GM19351 (cell line): ENCODE results near the gene CGRRF1.

Source experiments
- ATAC-seq: cut with Tn5 transposase; IDR thresholded peaks from one replicate; pipeline ENCODE4 v1.9.1; 2021; ENCODE audit warnings: mild to moderate bottlenecking, moderate library complexity; ENCODE audit not compliant: unreplicated experiment

Gene CGRRF1

GRCh38 chr14:54538055-54538454 lies 28.3 kb downstream of the CGRRF1 start:
- ATAC-seq, result no peak

- ATAC-seq, result no peak
Measured at GRCh38 chr14:54547583-54547982, 37.9 kb downstream of the CGRRF1 start.

GRCh38 chr14:54548491-54548890 lies 38.8 kb downstream of the CGRRF1 start:
- no peak for ATAC-seq

- ATAC-seq, result no peak
Measured at GRCh38 chr14:54549862-54550261, 40.2 kb downstream of the CGRRF1 start.

GRCh38 chr14:54550514-54550913 lies 40.8 kb downstream of the CGRRF1 start:
- no peak for ATAC-seq

- no peak for ATAC-seq
Measured at GRCh38 chr14:54554401-54554800, 44.7 kb downstream of the CGRRF1 start.

GRCh38 chr14:54555651-54556050 lies 45.9 kb downstream of the CGRRF1 start:
- ATAC-seq, result no peak

- ATAC-seq, result no peak
Measured at GRCh38 chr14:54556535-54556934, 46.8 kb downstream of the CGRRF1 start.

GRCh38 chr14:54562334-54562733 lies 52.6 kb downstream of the CGRRF1 start:
- ATAC-seq, result no peak

- no peak for ATAC-seq
Measured at GRCh38 chr14:54564071-54564867, 54.6 kb downstream of the CGRRF1 start.

- peak; percentile 38 for ATAC-seq
Measured at GRCh38 chr14:54564868-54565784, 55.4 kb downstream of the CGRRF1 start.

- ATAC-seq, result peak; percentile 51
Measured at GRCh38 chr14:54565785-54566409, 56.2 kb downstream of the CGRRF1 start.

GRCh38 chr14:54566410-54567223 lies 56.9 kb downstream of the CGRRF1 start, which contains the start of gene SAMD4A:
Gene SAMD4A, plus strand, starts transcription at chr14:54567128. Its CDS starts 789 bp downstream, at chr14:54567917.
- ATAC-seq, result peak; percentile 35

- no peak for ATAC-seq
Measured at GRCh38 chr14:54567224-54567638, 57.5 kb downstream of the CGRRF1 start.

GRCh38 chr14:54567639-54568561 lies 58.2 kb downstream of the CGRRF1 start:
- ATAC-seq, result no peak

GRCh38 chr14:54568821-54569595 lies 59.3 kb downstream of the CGRRF1 start:
- ATAC-seq, result no peak

GRCh38 chr14:54570047-54570446 lies 60.3 kb downstream of the CGRRF1 start:
- ATAC-seq, result no peak

- no peak for ATAC-seq
Measured at GRCh38 chr14:54570631-54571415, 61.1 kb downstream of the CGRRF1 start.
